ENCODE measurements around the gene DNAJB13.

- TF ChIP-seq CTCF (IDR thresholded peaks at IDR 0.05) (no peak), POLR2A (IDR thresholded peaks at IDR 0.05) (no peak)
These were observed 25.8 kb downstream of the DNAJB13 start for GRCh38 chr11:73976451-73977151.

All from adrenal gland (tissue), 5 donors.